NCI-H524 (cell line): Measurements from ENCODE around the gene CDHR2.

Source experiments
- DNase-seq, 2 experiments: peaks; one replicate each; lab custom pipeline; 2025; lab: John Stamatoyannopoulos, UW

CDHR2 gene

GRCh38 chr5:176596069-176596644 lies 47.0 kb downstream of the CDHR2 start:
- no peak for DNase-seq

GRCh38 chr5:176596689-176597416 lies 47.7 kb downstream of the CDHR2 start:
- DNase-seq, result no peak

GRCh38 chr5:176597417-176598389 lies 48.6 kb downstream of the CDHR2 start:
- DNase-seq, result no peak

GRCh38 chr5:176599749-176600430 lies 50.7 kb downstream of the CDHR2 start:
- DNase-seq, result peak; percentile 67 to 90

- DNase-seq, result peak; percentile 36 to 82
Observed at GRCh38 chr5:176601901-176602482, 52.9 kb downstream of the CDHR2 start.

- peak in 1 of 2 experiments; percentile 34 for DNase-seq
Observed at GRCh38 chr5:176603091-176603490, 53.9 kb downstream of the CDHR2 start.

GRCh38 chr5:176606032-176606431 lies 56.9 kb downstream of the CDHR2 start:
- DNase-seq, result no peak

GRCh38 chr5:176606875-176607274 lies 57.7 kb downstream of the CDHR2 start:
- DNase-seq, result no peak

GRCh38 chr5:176608142-176608705 lies 59.1 kb downstream of the CDHR2 start:
- no peak for DNase-seq

GRCh38 chr5:176608937-176609723 lies 60.0 kb downstream of the CDHR2 start:
- DNase-seq, result peak in 1 of 2 experiments; percentile 29

- peak in 1 of 2 experiments; percentile 64 for DNase-seq
Observed at GRCh38 chr5:176609724-176610434, 60.7 kb downstream of the CDHR2 start, which contains the start of gene GPRIN1. GPRIN1 (minus strand) TSS chr5:176610156; CDS start chr5:176599834, 10,322 bp downstream.

GRCh38 chr5:176610435-176610773 lies 61.3 kb downstream of the CDHR2 start:
- DNase-seq, result no peak

- DNase-seq, result no peak
Observed at GRCh38 chr5:176611435-176611834, 62.3 kb downstream of the CDHR2 start.

- DNase-seq, result no peak
Observed at GRCh38 chr5:176612008-176612407, 62.9 kb downstream of the CDHR2 start.

GRCh38 chr5:176612855-176613254 lies 63.7 kb downstream of the CDHR2 start:
- no peak for DNase-seq

GRCh38 chr5:176614805-176615478 lies 65.8 kb downstream of the CDHR2 start:
- DNase-seq, result no peak

GRCh38 chr5:176616511-176616910 lies 67.4 kb downstream of the CDHR2 start:
- no peak for DNase-seq

GRCh38 chr5:176618783-176619182 lies 69.6 kb downstream of the CDHR2 start:
- no peak for DNase-seq

GRCh38 chr5:176619203-176619568 lies 70.0 kb downstream of the CDHR2 start:
- peak; percentile 55 to 76 for DNase-seq
